ENCODE data around the gene RNF149. TPM values are rescaled to one million over a fixed set of nuclear protein-coding genes. Genes with fewer than 3 reads are reported as not detected.

RNF149 gene, protein sequence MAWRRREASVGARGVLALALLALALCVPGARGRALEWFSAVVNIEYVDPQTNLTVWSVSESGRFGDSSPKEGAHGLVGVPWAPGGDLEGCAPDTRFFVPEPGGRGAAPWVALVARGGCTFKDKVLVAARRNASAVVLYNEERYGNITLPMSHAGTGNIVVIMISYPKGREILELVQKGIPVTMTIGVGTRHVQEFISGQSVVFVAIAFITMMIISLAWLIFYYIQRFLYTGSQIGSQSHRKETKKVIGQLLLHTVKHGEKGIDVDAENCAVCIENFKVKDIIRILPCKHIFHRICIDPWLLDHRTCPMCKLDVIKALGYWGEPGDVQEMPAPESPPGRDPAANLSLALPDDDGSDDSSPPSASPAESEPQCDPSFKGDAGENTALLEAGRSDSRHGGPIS
- total RNA-seq (2021; fragmentation: NEBNext Ultra II Directional; extraction: Animal tissue kit (Norgen Biotek cat#: 25700)), result 10 to 100 TPM; 24.6 to 33.4 (median 26.0) TPM
- long read RNA-seq, transcript RNF149-201 (7 exons, 2,458 nt), result major isoform, 73 of 82 reads
- long read RNA-seq, partial matches to known transcripts, result 5 of 82 reads
- long read RNA-seq, other reads (novel, unspliced or antisense), result 4 of 82 reads

DNA sequence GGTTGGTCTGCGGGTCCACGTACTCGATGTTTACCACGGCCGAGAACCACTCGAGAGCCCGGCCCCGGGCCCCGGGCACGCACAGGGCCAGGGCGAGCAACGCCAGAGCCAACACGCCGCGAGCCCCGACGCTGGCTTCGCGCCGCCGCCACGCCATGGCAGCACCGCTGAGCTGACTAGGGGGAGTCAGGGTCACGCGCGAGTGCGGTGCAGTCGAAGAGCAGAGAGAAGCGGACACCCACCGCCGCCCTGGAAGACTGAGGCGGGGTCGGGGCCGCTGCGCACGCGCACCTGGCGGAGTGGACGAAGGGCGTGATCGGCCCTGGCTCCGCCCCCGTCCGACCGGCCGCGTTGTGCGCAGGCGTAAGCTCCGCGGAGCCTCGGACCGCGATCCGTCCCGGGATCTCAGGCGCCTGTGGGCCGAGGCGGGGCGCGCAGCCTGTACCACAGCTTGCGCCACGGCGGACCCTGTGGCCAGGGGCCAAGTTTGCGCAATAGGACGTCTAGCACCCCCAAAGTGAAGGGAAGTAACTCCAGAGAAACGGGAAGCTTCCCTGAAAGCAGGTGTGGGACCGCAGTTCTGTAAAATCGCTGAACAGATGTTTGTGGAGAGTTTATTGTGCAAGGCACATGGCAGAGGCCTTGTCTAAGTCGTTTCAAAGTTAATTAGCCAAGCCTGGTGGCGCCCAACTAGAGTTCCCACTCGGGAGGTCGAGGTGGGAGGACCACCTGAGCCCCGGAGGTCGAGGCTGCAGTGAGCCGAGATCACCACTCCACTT is at the start of gene RNF149:
Gene RNF149, minus strand, starts transcription at position 270 of the 779 bp plus-strand sequence. Its CDS starts 113 bp downstream, at position 157.
- no peaks in the 10 kb centered on the region for H3K9me3 Mint-ChIP-seq
- peak; percentile 81 for DNase-seq

DNA sequence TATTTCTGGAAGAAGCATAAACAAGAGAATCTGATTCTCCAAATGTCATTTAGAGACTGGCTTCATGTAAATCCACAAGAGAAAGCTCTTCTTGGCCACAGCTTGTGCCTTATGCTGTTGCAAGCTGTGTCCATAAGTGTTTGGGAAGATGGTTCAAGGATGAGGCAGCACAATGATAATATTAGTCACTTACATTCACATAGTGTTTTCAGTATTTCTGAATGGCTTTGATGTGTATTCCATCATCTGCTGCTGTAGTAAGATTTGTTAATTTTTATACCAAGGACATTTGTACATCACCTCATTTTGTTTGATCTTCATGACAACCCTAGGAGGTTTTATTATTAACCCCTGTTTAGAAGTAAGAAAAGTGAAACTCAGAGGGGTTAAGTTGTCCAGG is 48.9 kb upstream of the RNF149 start:
- Mint-ChIP-seq H3K4me3 (no peak overlapping the region), H3K27me3 (ENCODE audit: insufficient read depth) (peaks cover 11% of the 10 kb centered on the region), H3K36me3 (ENCODE audit: low read depth) (no peaks in the 10 kb centered on the region), H3K9me3 (no peaks in the 10 kb centered on the region), H3K27ac (no peak overlapping the region), H3K4me1 (ENCODE audit: low read depth) (peaks cover 24% of the 10 kb centered on the region)
- TF ChIP-seq, protein P1, sequence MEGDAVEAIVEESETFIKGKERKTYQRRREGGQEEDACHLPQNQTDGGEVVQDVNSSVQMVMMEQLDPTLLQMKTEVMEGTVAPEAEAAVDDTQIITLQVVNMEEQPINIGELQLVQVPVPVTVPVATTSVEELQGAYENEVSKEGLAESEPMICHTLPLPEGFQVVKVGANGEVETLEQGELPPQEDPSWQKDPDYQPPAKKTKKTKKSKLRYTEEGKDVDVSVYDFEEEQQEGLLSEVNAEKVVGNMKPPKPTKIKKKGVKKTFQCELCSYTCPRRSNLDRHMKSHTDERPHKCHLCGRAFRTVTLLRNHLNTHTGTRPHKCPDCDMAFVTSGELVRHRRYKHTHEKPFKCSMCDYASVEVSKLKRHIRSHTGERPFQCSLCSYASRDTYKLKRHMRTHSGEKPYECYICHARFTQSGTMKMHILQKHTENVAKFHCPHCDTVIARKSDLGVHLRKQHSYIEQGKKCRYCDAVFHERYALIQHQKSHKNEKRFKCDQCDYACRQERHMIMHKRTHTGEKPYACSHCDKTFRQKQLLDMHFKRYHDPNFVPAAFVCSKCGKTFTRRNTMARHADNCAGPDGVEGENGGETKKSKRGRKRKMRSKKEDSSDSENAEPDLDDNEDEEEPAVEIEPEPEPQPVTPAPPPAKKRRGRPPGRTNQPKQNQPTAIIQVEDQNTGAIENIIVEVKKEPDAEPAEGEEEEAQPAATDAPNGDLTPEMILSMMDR (IDR thresholded peaks at IDR 0.05), result no peak
- peak; percentile 7 for DNase-seq

More for the DNA sequence above, at the start of gene RNF149:
- H3K4me1 Mint-ChIP-seq (ENCODE audit: low read depth), result peaks cover 52% of the 10 kb centered on the region
- peak within 1 kb of the TSS; percentile 90 for H3K4me3 Mint-ChIP-seq
- H3K27me3 Mint-ChIP-seq (ENCODE audit: insufficient read depth), result peaks cover 4% of the 10 kb centered on the region; the same call in 1 of the 2 replicates
- TF ChIP-seq, protein P1 (IDR thresholded peaks at IDR 0.05), result no peak
- peak within 1 kb of the TSS; percentile 93 for H3K27ac Mint-ChIP-seq
- H3K36me3 Mint-ChIP-seq (ENCODE audit: low read depth), result 0 out of 2 replicates have a peak, but pooled peaks cover 6% of the 10 kb centered on the region

DNA sequence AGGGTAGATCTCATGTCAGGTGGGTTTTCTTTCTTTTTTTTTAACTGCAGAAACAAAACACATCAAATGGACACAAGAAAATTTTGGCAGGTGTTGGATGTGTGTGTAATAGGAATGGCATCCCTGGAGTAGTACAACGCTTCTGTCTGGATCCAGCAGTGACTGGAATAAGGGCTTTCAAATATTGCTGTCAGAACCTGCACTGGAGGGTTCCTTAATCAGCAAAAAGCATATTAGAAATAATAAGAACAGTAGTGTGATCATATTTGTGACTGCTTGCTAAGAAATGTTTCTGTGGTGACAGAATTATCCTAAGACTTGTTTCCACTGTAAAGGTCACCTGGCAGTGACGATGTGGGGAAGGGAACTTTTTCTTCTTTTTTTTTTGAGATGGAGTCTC is 48.0 kb upstream of the RNF149 start:
- H3K27me3 Mint-ChIP-seq (ENCODE audit: insufficient read depth), result peaks cover 3% of the 10 kb centered on the region
- TF ChIP-seq, protein P1 (IDR thresholded peaks at IDR 0.05), result no peak
- H3K27ac Mint-ChIP-seq, result no peak overlapping the region
- no peak overlapping the region for H3K4me3 Mint-ChIP-seq
- no peaks in the 10 kb centered on the region for H3K9me3 Mint-ChIP-seq
- no peaks in the 10 kb centered on the region for H3K36me3 Mint-ChIP-seq (ENCODE audit: low read depth)
- H3K4me1 Mint-ChIP-seq (ENCODE audit: low read depth), result peaks cover 24% of the 10 kb centered on the region
- DNase-seq, result no peak

DNA sequence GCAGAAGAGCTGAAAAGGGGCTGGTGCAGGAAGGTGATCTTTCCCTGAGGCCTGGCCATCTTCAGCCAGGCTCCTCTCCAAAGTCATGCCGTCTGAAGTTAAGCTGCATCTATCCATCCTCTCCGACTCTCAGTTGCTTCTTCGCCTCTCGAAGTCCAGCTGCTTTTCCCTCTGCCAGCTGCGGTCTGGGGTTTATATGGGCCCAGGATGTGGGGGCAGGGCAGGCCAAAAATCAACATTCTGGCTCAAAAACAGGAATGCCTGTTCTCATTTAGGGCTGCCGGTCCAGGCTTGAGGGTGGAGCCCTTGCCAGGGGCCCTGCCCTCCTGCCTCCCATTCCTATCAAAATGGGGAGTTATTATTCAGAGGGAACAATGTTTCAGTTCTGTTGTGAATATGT is 47.6 kb upstream of the RNF149 start:
- H3K4me1 Mint-ChIP-seq (ENCODE audit: low read depth), result peaks cover 24% of the 10 kb centered on the region

More for the DNA sequence above, 47.6 kb upstream of the RNF149 start:
- H3K9me3 Mint-ChIP-seq, result no peaks in the 10 kb centered on the region
- H3K27ac Mint-ChIP-seq, result no peak overlapping the region
- TF ChIP-seq, protein P1 (IDR thresholded peaks at IDR 0.05), result no peak
- no peak for DNase-seq
- H3K27me3 Mint-ChIP-seq (ENCODE audit: insufficient read depth), result peaks cover 2% of the 10 kb centered on the region; the same call in 1 of the 2 replicates
- no peaks in the 10 kb centered on the region for H3K36me3 Mint-ChIP-seq (ENCODE audit: low read depth)
- H3K4me3 Mint-ChIP-seq, result no peak overlapping the region

All from HFFc6 (cell line).